Stimulated activated CD4-positive, alpha-beta T cell treated with anti-CD3 and anti-CD28 coated beads, Interleukin-4, amount 100 ng/mL, for 1 hour (primary cell): Measurements from ENCODE around the gene PI4KA.
A peak's percentile ranks its signal among the peaks of the same experiment; 100 is the strongest.

Experiments
- DNase-seq: peaks from one replicate; pipeline ENCODE4 v3.0.0-alpha.2; 2020

Gene PI4KA

DNA sequence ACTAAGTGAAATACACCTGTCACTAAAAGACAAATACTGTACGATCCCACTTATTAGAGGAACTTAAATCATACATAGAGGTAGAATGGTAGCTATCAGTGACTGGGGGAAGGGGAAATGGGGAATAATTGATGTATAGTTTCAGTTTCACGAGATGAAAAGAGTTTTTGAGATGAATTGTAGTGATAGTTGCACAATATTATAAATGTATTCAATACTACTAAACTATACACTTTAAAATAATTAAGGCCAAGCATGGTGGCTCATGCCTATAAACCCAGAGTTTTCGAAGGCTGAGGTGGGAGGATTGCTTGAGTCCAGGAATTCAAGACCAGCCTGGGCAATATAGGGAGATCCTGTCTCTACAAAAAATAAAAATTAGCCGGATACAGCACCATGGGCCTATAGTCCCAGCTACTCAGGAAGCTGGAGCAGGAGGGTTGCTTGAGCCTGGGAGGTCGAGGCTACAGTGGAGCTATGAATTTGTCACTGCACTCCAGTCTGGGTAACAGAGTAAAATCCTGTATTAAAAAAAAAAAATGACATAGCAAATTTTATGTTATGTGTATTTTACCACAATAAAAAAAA, 44.3 kb downstream of the PI4KA start:
- DNase-seq: no peak

DNA sequence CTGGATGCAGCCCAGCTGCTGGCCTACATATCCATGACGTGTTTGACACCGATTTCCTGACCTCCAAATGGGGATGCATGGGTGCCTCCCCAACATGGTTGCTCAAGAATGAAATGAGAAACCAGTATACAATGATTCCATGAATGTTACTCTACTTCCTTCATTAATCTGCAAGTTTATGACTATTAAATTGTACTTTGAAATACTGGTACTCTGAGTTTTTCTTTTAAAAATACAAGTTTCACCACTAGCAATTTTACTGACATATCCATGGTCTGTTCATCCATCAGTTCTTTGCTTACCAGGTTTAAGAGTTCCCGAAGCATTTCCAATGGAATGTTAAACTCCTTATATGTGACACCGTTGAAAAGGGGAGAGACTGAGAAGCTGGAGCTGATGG, 45.6 kb downstream of the PI4KA start:
- DNase-seq: no peak

- DNase-seq: no peak
Measured at GRCh38 chr22:20811971-20812660, 46.5 kb downstream of the PI4KA start.

GRCh38 chr22:20811171-20811570, 47.4 kb downstream of the PI4KA start:
- no peak for DNase-seq

- no peak for DNase-seq
Measured at GRCh38 chr22:20810645-20811044, 48.0 kb downstream of the PI4KA start.

DNA sequence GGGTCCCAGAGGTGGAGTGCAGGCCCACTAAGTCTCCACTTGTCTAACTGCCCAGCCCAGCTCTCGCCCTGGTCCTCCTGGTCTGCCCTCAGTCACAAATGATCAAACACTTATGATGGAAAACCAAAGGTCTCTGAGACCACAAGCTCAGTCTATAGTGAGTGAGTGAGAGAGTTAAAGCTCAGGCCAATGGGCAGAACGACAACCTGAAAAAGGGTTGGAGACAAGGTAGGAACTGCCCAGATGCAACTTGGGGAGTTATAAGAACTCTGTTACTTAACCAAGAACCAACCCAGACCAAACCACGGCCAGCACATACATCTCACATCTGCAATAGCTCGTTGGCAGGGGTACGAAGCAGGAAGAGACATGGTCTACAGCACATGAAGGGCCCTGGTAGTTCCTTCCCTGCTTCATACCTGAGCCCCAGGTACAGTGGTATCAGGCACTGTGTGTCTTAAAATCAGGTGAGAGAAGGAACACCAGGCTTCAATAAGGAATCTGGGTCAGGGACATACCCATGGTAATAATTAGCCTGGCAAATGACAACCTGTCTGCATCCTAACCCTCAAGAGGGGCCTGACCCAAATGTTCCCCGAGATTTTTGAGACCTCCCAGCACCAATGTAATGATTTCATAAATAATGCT, 48.9 kb downstream of the PI4KA start:
- DNase-seq: no peak

DNA sequence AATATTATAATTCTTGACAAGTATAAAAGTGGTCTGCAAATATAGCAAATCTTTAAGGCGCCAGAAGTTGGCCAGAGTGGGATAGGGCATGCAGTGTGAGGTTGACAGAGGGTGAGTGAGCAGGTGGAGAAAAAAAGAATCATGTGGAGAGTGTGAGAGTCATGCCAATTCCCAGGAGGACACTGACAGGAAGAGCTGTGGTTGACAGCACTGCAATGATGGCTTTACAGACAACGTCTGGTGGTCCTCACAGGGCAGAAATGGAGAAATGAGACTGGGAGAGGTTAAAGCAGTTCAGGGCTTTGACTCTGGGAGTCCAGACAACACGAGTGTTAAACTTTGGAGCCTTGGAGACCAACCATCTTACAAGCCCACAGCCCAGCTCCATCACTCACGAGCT, 49.8 kb downstream of the PI4KA start:
- DNase-seq: no peak

- DNase-seq: no peak
Measured at GRCh38 chr22:20807315-20807752, 51.3 kb downstream of the PI4KA start.

- DNase-seq: no peak
Measured at GRCh38 chr22:20805972-20806471, 52.6 kb downstream of the PI4KA start.

GRCh38 chr22:20804650-20805049, 54.0 kb downstream of the PI4KA start:
- DNase-seq: no peak

DNA sequence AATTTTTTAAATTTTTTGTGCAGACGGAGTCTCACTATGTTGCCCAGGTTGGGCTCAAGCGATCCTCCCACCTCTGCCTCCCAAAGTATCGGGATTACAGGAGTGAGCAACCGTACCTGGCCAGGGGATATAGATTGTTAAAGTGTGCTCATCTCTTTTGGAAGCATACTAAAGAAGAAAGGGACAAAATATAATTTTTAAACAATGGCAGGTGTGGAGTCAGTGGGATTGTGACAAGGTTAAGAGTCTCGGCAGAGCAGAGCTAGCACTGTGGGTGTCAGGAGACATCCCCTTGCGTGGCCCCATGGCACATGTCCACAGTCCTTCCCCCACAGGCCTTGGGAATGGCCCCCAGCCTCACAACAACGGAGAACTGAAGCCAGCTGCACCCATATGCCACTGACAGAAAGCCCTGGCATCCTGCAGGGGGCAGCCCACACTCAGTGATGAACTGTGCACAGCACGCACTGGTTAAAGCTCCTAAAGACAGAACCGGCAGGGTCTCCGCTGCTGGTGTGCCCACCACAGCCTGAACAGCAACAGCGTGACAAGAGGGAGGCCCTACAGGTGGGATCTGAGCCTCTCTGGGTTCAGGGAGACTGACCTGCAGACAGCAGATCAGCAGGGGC, 54.8 kb downstream of the PI4KA start:
- DNase-seq: peak; percentile 36

- DNase-seq: no peak
Measured at GRCh38 chr22:20802922-20803553, 55.6 kb downstream of the PI4KA start.

DNA sequence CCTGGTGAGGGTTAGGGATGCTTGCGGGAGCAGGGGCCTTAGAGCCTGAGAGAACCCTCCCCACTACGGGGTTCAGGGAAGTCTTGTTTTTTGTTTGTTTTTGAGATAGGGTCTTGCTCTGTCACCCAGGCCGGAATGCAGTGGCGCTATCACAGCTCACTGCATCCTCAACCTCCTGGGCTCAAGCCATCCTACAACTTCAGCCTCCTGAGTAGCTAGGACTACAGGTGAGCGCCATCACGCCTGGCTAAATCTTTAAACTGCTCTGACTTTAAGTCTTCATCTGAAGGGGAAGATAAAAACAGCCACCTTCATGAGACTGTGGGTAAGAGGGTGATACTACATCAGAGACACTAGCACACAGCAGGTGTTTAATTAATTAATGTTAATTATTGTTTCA, 56.2 kb downstream of the PI4KA start:
- no peak for DNase-seq

DNA sequence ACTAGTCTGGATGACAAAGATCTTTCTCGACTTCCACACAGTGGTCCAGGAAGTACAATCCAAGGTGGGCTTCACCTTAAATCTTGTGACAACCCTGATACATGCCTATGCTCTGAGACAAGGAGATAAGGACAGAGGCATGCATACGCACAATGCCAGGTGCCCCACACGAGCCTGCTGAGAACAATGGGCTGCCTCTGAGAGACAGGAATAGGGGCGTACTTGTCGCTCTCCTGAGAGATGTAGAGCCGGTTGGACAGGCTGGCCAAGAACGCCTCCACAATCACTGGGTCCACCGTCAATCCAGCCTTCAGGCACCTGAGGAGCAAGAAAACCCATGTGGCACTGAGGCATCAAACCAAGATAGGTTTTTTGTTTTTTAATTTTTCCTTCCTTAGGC, 59.2 kb downstream of the PI4KA start:
- DNase-seq: no peak

DNA sequence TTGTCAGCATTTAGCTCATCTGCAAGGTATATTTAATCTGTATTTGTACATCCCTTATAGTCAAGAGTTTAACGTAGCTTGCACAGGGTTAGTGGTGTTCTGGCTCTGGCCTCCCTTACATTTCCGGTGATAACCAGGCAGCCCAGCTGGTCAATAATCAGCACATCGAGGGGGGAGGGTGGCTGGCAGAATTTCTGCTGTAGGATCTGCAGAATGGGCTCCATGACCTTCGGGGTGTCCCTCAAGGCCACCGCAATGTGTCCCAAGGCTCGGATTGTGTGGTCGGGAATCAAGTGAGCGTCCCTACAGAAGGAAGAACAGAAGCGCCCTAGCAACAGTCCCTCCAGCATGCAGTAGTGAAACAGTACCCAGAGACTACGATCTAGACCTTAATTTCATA, 59.6 kb downstream of the PI4KA start:
- DNase-seq: no peak

- no peak for DNase-seq
Measured at GRCh38 chr22:20798218-20798617, 60.4 kb downstream of the PI4KA start.

- DNase-seq: no peak
Measured at GRCh38 chr22:20796731-20797130, 61.9 kb downstream of the PI4KA start.

DNA sequence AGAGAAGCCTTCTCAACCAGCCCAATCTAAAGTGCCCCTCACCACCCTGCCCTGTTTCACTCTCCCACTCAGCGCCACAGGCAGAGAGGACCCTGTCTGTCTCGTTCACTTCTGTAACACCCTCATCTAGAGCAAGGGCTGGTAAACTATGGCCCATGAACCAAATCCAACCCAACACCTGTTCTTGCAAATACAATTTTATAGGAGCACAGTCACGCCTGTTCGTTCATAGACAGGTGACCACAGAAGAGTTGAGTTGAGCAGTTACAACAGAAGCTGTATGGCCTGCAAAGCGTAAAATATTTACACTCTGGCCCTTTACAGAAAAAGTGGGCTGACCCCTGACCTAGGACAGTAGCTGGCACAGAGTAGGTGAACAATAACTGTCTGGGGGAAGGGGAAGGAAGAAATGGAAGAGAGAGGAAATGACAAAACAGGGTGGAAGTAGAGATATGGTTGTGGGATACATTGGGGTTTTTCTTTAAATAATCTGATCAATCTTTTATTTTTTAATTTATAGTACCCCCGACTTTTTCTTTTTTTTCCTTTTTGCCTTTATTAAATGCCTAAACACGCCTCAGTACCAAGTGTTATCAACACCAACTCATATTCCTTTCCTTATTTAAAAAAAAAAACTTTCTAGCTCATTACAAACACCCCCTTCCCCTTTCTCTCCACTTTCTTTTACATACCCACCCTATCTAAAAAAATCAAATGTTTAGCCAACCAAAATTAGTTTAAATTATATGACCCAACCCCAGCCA, 63.8 kb downstream of the PI4KA start:
- no peak for DNase-seq

- DNase-seq: no peak
Measured at GRCh38 chr22:20793748-20794649, 64.6 kb downstream of the PI4KA start.

- no peak for DNase-seq
Measured at GRCh38 chr22:20792966-20793728, 65.5 kb downstream of the PI4KA start.
